ENCODE results near the gene FOXA2.

GRCh38 chr20:22575087-22575721 is 9.2 kb downstream of the FOXA2 start:
- TF ChIP-seq, protein P1, sequence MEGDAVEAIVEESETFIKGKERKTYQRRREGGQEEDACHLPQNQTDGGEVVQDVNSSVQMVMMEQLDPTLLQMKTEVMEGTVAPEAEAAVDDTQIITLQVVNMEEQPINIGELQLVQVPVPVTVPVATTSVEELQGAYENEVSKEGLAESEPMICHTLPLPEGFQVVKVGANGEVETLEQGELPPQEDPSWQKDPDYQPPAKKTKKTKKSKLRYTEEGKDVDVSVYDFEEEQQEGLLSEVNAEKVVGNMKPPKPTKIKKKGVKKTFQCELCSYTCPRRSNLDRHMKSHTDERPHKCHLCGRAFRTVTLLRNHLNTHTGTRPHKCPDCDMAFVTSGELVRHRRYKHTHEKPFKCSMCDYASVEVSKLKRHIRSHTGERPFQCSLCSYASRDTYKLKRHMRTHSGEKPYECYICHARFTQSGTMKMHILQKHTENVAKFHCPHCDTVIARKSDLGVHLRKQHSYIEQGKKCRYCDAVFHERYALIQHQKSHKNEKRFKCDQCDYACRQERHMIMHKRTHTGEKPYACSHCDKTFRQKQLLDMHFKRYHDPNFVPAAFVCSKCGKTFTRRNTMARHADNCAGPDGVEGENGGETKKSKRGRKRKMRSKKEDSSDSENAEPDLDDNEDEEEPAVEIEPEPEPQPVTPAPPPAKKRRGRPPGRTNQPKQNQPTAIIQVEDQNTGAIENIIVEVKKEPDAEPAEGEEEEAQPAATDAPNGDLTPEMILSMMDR (IDR thresholded peaks at IDR 0.05; ENCODE audit: low read length), result no peak
- TF ChIP-seq EZH2 (IDR thresholded peaks at IDR 0.05; ENCODE audit: borderline replicate concordance, low read length), result no peak
